ENCODE results near the gene CHSY1. TPM values are rescaled to one million over a fixed set of nuclear protein-coding genes. Genes with fewer than 3 reads are reported as not detected.

Gene CHSY1
- total RNA-seq, 1 experiment from 2014 or later, result 59.1 TPM

DNA sequence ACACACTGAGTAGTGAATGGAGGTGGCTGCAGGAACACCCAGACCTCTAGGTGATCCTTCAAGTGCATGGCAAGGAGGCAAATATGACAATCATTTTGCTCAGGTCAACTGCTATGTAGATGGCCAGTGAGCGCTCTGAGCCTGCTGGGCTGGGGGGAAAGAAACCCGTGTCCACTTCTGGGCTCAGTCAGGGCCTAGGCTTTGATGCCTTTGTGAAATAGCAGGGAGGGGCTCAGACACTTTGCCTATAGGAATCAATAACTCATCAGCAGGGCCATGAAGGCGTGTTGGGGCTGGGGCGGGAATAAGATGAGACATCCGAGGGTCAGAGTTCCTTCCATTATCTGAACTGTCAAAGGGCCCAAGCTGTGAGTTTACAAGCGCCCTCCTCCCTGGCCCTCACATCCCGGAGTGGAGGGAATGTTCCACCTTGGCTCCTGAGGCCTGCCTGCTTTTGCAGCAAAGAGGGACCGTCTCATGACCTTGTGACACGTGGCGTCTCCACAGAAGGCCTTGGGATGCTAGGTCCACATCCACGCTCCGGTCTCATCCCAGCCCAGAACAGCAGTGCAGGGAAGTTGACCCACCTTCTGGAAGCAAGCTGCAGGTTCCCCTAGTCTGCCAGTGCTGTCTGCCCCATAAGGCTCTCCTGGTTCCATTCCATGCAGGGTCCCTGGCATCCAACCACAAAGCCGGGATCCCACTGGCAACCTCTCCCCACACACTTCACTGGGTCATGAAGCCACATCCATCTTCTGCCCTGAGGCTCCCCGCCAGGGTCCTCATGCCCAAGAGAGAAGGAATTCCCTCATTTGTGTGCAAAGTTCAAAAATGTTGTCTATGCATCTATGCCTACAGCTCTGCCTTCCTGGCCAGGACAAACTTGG, 78.4 kb downstream of the CHSY1 start (continued):
- TF ChIP-seq, protein P1, sequence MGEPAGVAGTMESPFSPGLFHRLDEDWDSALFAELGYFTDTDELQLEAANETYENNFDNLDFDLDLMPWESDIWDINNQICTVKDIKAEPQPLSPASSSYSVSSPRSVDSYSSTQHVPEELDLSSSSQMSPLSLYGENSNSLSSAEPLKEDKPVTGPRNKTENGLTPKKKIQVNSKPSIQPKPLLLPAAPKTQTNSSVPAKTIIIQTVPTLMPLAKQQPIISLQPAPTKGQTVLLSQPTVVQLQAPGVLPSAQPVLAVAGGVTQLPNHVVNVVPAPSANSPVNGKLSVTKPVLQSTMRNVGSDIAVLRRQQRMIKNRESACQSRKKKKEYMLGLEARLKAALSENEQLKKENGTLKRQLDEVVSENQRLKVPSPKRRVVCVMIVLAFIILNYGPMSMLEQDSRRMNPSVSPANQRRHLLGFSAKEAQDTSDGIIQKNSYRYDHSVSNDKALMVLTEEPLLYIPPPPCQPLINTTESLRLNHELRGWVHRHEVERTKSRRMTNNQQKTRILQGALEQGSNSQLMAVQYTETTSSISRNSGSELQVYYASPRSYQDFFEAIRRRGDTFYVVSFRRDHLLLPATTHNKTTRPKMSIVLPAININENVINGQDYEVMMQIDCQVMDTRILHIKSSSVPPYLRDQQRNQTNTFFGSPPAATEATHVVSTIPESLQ (CRISPR knock-in tag; IDR thresholded peaks at IDR 0.05), result no peak
- TF ChIP-seq, protein P2, sequence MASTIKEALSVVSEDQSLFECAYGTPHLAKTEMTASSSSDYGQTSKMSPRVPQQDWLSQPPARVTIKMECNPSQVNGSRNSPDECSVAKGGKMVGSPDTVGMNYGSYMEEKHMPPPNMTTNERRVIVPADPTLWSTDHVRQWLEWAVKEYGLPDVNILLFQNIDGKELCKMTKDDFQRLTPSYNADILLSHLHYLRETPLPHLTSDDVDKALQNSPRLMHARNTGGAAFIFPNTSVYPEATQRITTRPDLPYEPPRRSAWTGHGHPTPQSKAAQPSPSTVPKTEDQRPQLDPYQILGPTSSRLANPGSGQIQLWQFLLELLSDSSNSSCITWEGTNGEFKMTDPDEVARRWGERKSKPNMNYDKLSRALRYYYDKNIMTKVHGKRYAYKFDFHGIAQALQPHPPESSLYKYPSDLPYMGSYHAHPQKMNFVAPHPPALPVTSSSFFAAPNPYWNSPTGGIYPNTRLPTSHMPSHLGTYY (CRISPR knock-in tag; IDR thresholded peaks at IDR 0.05), result no peak
- TF ChIP-seq ZNF423 (CRISPR knock-in tag; IDR thresholded peaks at IDR 0.05) (no peak), GABPB1 (CRISPR knock-in tag; IDR thresholded peaks at IDR 0.05) (no peak), TEAD1 (CRISPR knock-in tag; IDR thresholded peaks at IDR 0.05) (no peak)
- TF ChIP-seq, protein P3, sequence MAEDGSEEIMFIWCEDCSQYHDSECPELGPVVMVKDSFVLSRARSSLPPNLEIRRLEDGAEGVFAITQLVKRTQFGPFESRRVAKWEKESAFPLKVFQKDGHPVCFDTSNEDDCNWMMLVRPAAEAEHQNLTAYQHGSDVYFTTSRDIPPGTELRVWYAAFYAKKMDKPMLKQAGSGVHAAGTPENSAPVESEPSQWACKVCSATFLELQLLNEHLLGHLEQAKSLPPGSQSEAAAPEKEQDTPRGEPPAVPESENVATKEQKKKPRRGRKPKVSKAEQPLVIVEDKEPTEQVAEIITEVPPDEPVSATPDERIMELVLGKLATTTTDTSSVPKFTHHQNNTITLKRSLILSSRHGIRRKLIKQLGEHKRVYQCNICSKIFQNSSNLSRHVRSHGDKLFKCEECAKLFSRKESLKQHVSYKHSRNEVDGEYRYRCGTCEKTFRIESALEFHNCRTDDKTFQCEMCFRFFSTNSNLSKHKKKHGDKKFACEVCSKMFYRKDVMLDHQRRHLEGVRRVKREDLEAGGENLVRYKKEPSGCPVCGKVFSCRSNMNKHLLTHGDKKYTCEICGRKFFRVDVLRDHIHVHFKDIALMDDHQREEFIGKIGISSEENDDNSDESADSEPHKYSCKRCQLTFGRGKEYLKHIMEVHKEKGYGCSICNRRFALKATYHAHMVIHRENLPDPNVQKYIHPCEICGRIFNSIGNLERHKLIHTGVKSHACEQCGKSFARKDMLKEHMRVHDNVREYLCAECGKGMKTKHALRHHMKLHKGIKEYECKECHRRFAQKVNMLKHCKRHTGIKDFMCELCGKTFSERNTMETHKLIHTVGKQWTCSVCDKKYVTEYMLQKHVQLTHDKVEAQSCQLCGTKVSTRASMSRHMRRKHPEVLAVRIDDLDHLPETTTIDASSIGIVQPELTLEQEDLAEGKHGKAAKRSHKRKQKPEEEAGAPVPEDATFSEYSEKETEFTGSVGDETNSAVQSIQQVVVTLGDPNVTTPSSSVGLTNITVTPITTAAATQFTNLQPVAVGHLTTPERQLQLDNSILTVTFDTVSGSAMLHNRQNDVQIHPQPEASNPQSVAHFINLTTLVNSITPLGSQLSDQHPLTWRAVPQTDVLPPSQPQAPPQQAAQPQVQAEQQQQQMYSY (CRISPR knock-in tag; IDR thresholded peaks at IDR 0.05), result no peak
- TF ChIP-seq, protein P4, sequence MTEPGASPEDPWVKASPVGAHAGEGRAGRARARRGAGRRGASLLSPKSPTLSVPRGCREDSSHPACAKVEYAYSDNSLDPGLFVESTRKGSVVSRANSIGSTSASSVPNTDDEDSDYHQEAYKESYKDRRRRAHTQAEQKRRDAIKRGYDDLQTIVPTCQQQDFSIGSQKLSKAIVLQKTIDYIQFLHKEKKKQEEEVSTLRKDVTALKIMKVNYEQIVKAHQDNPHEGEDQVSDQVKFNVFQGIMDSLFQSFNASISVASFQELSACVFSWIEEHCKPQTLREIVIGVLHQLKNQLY (CRISPR knock-in tag; IDR thresholded peaks at IDR 0.05), result no peak
- TF ChIP-seq, protein P5, sequence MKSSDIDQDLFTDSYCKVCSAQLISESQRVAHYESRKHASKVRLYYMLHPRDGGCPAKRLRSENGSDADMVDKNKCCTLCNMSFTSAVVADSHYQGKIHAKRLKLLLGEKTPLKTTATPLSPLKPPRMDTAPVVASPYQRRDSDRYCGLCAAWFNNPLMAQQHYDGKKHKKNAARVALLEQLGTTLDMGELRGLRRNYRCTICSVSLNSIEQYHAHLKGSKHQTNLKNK (CRISPR knock-in tag; IDR thresholded peaks at IDR 0.05), result no peak

DNA sequence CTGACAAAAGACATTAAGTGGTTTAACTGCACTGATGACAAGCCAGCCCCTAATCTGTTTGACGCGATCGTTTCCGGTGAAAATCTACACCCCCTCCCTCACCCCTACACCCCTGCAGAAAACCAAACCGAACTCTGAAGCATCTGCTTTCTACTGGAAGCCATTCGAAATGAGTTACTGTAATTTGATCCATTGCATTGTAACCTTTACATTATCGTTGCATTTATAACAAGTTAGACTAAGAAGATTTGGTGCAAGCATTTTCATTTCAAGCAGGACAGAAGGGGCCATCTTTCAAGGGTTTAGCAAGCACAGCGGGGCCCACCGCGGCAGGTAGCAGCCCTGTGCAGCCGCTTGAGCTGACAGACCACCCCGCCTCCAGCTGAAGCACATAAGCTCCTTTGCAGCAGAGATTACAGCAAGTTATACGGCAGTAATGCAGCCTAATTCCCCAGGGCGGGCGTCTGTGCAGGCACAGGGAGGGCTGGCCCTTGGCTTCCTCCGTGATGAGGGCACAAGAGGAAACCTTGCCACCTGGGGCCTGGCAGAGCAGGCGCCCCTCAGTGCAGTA, 79.3 kb downstream of the CHSY1 start:
- no peaks in the 10 kb centered on the region for H3K27me3 Mint-ChIP-seq (ENCODE audit: low read depth)
- CTCF ChIA-PET, result interaction anchor here (0.6 to 1.0 kb wide), 2 partner anchors 117 to 164 kb away, joined by 3 read pairs; no protein-coding TSS in a partner anchor
- H3K36me3 Mint-ChIP-seq, result peaks cover 34% of the 10 kb centered on the region
- H3K4me3 Mint-ChIP-seq, result no peak overlapping the region
- H3K9me3 Mint-ChIP-seq, result no peaks in the 10 kb centered on the region
- TF ChIP-seq TEAD4 (CRISPR knock-in tag; IDR thresholded peaks at IDR 0.05), result no peak
- TF ChIP-seq ZNF416 (CRISPR knock-in tag; IDR thresholded peaks at IDR 0.05), result no peak
- TF ChIP-seq ZNF423 (CRISPR knock-in tag; IDR thresholded peaks at IDR 0.05), result no peak
- H3K27ac Mint-ChIP-seq, result peak overlapping the region; percentile 65; the same call in 1 of the 2 replicates
- DNase-seq (ENCODE audit: low spot score) (no peak), ATAC-seq (peak; percentile 9)
- H3K4me1 Mint-ChIP-seq, result peaks cover 34% of the 10 kb centered on the region
- POLR2A ChIA-PET, result no interaction called here

DNA sequence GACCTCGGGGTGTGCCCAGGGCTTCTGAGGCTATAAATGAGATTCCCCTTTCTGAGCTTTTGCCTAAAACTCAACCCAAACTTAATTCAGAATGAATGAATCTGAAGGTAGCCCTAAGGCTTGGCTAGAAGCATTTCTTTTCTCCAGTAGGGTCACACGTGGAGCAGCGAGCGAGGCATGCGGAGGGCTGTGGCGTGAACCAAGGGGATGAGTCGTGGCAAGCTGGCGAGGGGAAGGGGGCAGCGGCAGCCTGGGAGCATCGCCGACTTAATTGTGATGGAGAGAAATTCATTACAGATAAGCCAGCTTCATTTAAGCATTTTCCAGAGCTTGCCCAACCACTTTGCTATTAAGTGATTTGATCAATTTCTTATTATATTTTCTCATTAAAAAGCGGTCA, 79.9 kb downstream of the CHSY1 start:
- peaks cover 3% of the 10 kb centered on the region; the same call in 1 of the 2 replicates for H3K27me3 Mint-ChIP-seq (ENCODE audit: low read depth)
- no peak overlapping the region for H3K27ac Mint-ChIP-seq
- peaks cover 33% of the 10 kb centered on the region for H3K4me1 Mint-ChIP-seq
- ChIA-PET CTCF (interaction anchor here (1.0 kb wide), 1 partner anchor 117 kb away, joined by 3 read pairs; no protein-coding TSS in a partner anchor), POLR2A (no interaction called here)
- peaks cover 36% of the 10 kb centered on the region for H3K36me3 Mint-ChIP-seq
- DNase-seq (ENCODE audit: low spot score), result no peak
- ATAC-seq, result no peak
- peaks cover 6% of the 10 kb centered on the region for H3K9me3 Mint-ChIP-seq
- no peak overlapping the region for H3K4me3 Mint-ChIP-seq
- TF ChIP-seq, protein P6, sequence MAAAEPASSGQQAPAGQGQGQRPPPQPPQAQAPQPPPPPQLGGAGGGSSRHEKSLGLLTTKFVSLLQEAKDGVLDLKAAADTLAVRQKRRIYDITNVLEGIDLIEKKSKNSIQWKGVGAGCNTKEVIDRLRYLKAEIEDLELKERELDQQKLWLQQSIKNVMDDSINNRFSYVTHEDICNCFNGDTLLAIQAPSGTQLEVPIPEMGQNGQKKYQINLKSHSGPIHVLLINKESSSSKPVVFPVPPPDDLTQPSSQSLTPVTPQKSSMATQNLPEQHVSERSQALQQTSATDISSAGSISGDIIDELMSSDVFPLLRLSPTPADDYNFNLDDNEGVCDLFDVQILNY (CRISPR knock-in tag; IDR thresholded peaks at IDR 0.05), result no peak
- TF ChIP-seq, protein P7, sequence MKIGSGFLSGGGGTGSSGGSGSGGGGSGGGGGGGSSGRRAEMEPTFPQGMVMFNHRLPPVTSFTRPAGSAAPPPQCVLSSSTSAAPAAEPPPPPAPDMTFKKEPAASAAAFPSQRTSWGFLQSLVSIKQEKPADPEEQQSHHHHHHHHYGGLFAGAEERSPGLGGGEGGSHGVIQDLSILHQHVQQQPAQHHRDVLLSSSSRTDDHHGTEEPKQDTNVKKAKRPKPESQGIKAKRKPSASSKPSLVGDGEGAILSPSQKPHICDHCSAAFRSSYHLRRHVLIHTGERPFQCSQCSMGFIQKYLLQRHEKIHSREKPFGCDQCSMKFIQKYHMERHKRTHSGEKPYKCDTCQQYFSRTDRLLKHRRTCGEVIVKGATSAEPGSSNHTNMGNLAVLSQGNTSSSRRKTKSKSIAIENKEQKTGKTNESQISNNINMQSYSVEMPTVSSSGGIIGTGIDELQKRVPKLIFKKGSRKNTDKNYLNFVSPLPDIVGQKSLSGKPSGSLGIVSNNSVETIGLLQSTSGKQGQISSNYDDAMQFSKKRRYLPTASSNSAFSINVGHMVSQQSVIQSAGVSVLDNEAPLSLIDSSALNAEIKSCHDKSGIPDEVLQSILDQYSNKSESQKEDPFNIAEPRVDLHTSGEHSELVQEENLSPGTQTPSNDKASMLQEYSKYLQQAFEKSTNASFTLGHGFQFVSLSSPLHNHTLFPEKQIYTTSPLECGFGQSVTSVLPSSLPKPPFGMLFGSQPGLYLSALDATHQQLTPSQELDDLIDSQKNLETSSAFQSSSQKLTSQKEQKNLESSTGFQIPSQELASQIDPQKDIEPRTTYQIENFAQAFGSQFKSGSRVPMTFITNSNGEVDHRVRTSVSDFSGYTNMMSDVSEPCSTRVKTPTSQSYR (CRISPR knock-in tag; IDR thresholded peaks at IDR 0.05), result no peak

All from WTC11 (cell line).